GM19452 (cell line): ENCODE measurements around the gene CD164.
"Not testable (repeated sequence)": the region's sequence is repeated elsewhere in the genome, so short reads cannot be mapped to it uniquely, and the experiment has no call there.

Experiments
- ATAC-seq: cut with Tn5 transposase; IDR thresholded peaks from one replicate; pipeline ENCODE4 v1.9.1; 2021; ENCODE audit not compliant: unreplicated experiment

CD164 gene

DNA sequence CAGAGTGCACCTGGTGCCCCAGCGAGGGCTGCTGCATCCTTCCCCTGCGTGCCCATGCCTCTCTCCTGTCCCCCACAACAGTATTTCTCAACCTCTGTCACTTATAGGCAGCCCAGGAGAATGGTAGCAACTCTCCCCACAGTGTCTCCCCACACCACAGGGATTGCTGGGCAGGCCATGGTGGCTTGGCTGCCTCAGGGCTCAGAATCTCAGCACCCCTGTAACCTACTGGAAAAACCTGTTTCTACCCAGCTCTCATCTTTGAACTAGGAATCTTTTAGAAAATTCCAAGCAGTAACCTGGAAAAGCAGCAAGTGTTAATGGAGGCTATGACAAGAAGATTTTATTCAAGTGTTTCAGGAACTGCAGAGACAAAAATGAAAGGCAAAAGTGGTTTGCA, 38.0 kb downstream of the CD164 start:
- ATAC-seq = no peak

DNA sequence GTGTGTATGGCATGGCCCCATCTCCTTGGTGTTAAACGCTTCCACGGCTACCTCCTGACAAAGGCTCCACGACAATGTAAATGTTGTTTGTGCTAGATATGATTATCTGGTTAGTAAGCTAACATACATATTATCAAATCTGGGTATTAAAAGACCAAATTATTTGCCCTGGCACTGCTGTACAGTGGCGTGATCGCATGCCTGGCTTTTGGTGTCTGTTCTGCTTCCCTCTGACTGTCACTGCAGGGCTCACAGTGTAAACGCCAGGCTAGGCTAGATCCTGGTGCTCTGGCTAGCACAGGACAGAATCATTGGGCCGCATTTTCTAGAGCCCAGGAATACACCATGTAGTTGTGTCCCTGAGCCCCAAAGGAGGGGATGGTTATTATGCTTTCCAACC, 38.7 kb downstream of the CD164 start:
- no peak for ATAC-seq

DNA sequence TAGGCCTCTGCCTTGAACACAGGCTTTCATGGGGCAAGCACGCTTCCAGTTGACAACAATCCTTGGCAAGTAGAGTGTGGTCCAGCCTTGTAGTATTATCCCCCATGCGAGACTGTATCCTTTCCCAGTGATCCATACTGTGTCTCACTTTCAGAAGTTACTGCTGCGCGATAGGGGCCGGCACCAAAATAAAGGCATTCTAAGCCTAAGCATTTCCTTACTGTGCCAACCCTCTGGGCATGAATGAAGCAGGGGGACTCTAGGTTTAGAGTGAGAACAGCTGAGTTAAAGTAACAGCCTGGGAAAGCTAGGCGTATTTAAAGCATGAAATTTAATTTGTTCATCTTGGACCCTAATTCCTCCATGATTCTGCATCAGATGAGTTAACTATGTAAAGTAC, 39.4 kb downstream of the CD164 start:
- no peak for ATAC-seq

DNA sequence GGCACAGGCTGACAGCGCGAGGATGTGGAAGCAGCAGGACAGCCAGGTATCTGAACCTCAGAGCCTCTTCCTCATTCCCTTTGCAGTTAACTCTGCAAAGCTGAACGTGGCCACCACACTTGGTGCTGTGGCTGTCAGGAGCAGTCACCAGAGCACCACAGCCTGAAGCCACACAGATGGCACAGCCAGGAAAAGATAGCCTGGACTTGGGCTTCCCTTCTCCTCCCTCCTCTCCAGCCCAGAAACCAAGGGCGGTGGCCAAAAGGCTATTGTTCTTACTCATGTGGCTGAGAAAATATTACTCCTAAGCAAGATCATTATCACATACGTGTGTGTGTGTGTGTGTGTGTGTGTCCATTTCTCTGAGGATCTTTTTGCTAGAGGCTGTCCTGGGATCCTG, 39.8 kb downstream of the CD164 start:
- no peak for ATAC-seq

DNA sequence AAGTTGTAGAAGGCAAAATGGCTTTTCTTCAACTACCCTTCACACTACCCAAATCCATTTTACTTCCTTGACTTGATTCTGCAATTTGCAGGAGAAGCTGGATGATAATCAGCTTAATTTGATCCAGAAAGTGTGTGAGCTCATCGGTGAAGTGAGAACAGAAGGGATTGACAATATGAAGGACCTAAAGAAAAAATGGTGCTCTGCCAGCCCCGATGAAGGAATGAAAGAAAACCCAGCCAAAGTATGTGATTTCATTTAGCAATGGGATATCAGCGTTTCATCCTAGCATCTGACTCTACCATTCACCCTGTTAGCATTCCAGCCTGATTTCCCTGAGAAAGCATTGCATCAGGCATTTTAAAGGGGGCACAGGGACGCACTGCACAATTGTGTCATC, 41.5 kb downstream of the CD164 start:
- ATAC-seq = no peak

DNA sequence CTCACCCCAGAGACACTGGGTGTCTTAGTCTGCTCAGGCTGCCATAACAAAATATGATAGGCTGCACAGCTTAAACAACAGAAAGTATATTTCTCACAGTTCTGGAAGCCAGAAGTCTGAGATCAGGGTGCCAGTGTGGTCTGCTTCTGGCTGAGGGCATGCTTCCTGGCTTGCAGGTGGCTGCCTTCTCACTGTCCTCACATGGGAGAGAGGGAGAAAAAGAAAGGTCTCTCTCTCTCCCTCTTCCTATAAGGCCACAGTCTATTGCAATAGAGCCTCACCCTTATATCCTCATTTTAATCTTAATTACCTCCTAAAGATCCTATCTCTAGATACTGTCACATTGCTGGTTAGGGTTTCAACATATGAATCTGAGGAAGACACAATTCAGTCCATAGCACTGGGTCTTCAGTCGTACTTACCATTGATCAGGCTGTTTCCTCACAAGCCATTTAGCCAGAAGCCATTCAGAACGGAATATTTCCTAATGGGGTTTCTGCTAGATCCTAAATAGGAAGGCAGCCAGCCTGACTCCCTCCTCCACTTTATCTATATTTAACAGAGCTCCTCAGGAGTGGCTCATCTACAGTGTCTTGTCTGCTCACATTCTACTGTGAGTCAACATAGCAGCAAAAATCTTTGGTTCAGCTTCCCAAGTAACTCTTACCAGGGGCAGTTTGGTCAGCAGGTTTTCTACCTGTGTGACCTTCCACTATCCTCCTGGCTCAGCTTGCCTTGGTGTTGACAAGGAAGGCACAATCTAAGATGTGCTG, 42.2 kb downstream of the CD164 start:
- no peak for ATAC-seq

DNA sequence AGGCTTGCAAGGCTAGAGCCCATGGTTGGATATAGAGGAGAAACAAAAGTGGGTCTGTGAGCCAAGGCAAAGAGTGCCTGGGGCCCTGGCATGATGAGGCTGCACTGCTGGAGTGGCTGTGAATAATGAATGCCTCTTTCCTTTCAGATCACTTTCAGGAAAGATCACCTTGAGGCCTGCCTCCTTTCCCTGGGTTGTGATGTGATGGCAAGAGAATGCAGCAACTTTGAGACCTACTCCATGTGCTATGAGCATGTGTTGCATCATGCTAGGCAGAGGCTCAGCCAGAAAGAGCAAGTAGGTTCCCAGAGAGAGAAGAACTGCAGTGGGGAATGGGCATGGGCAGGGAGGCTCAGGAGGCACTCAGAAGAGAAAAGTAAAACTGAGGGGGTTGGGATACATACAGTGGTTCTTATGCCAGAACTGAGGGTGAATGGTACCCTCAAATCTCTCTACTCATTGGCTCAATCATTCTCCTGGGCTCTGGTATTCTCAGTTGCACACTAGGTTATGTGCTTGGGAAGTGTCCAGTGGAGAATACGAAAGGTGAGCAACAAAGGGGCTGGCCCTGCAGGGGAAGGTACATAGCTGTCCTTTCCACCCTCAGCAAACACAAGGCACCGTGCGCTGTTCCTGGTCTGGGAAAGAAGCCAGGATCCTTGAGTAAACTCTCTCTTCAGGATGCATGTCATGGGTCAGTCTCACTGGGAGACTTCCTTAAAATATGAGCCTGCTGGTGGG, 45.9 kb downstream of the CD164 start:
- no peak for ATAC-seq

DNA sequence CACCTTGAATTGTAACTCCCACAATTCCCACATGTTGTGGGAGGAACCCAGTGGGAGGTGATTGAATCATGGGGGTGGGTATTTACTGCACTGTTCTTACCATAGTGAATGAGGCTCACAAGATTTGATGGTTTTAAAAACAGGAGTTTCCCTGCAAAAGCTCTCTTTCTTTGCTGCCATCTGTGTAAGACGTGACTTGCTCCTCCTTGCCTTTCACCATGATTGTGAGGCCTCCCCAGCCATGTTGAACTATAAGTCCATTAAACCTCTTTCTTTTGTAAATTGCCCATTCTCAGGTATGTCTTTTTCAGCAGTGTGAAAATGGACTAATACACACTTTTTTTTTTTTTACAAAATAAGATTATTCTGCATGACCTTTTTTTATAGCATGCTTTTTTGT, 48.4 kb downstream of the CD164 start:
- ATAC-seq = not testable (repeated sequence)

DNA sequence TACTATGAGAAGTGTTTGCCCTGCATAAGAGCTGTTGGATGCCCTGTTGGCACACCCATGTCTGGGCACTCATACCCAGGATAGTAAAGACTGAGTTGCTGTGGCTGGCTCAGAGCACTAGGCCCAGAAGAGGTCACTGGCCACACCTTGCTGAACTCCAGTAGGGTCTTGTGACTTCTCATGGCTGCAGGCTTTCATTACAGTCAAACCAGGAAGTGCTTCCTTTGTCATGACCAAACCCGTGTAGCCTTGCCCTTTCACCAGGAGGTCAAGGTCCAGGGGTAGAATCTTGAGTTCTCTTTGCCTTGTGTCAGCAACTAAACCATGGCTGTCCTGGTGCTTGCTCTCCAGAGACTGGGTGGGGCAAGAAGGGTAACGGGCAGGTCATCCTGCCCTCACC, 49.5 kb downstream of the CD164 start:
- ATAC-seq = no peak

DNA sequence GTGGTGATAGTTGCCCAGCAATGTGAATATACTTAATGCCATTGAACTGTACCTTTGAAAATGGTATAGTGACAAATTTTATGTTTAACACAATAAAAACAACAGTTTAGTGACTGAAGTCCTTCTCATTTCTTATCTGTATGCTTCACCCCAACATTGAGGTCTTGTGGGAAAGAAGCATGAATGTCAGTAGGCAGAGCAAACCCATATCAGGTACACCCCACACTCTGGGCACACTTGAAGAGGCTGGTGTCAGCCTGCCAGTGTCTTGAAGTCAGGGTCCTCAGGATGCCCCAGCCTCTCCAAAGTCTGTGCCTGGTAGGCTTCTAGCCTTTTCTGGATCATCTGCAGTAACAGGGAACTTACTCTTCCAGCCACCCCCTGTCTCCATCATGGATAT, 51.2 kb downstream of the CD164 start:
- ATAC-seq = no peak

DNA sequence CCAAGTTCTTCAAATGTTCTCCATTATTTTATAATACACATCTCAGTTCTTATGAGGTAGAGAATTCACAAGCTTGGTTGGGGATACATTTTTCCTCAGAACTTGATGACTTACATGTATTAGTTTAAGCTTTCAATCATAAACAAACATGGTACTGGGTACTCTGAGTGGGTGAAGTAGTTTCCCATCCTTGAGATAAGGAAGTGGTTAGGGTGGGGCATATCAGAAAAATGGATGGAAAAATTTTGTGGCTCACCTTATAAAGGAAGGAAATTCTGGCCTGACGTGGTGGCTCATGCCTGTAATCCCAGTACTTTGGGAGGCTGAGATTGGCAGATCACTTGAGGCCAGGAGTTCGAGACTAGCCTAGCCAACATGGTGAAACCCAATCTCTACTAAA, 52.0 kb downstream of the CD164 start:
- no peak for ATAC-seq

DNA sequence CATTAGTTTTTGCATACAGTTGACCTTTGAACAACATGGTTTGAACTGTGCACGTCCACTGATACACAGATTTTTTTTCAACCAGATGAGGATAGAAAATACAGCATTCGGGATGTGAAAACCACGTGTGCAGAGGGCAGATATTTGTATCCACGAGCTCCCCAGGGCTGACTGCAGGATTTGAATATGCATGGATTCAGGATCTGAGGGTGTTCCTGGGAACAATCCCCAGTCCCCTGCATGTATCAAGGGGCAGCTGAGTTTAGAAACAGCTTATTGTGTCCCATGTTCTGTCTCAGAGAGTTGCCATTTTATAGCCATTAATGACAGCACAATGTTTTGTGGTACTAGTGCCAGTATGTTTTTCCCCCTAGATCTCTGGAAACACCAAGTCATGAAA, 53.6 kb downstream of the CD164 start:
- no peak for ATAC-seq

DNA sequence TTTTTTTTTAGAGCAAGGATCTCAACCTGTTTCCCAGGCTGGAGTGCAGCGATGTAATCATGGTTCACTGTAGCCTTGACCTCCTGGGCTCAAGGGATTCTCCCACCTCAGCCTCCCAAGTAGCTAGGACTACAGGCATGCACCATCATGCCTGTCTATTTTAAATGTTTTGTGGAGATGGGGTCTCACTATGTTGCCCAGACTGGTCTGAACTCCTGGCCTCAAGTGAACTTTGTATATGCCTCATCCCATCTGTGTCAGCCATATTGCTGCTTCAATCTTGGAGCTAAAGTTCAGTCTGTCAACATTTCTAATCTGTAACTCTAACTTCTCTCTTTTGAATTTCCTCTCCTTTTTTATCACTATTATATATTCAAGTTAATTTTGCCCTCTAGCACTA, 54.3 kb downstream of the CD164 start:
- no peak for ATAC-seq

DNA sequence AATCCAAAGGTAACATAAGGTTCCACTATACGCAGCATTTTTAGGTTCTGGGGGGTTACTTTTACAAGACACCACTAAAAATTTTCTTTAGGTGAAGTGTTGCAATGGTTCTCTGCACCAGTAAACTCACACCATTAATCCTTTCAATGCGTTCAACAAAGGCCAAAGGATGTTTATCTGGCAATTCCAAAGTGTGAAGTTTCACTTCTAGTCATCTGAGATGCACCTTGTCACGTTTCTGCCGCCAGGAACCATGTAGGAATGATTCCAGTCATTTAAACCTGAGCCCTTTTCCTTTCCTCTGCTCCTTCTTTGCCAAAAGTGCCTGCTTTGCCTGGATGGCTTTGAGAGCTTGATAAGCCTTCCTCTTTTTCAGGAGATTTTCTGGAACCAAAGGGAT, 54.8 kb downstream of the CD164 start:
- no peak for ATAC-seq

DNA sequence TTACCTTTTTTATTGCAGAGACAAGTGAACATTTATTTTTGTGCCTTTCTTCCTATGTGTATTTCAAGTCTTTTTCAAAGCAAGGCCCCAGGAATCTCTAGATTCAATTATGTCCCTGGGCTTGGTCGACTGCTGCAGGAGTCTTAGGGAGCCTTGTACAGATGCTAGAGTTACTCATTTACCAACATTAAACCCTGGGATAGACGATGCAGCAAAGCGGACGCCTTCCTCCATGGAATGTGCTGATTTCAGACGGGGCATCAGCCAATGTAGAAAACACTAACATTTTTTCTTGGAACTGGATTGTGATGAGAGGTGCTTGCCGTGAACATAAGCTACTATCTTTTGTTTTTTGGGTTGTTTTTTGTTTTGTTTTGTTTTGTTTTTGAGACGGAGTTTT, 55.9 kb downstream of the CD164 start:
- no peak for ATAC-seq

DNA sequence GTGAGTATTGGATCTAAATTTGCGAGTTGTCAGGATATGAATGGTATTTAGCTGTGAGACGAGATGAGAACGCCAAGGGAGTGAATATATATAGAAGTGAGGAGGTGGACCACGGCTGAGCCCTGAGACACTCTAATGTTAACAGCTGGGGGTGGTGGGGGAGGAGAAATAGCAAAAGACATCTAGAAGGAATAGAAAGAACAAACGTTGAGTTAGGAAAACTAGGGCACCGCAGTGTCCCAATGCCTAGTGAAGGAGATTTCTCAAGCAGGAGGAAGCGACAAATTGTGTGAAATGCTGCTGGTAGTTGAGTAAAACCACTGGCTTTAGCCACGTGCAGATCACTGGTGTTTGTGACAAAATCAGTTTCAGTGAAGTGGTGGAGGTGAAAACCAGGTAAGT, 56.9 kb downstream of the CD164 start:
- ATAC-seq = no peak

DNA sequence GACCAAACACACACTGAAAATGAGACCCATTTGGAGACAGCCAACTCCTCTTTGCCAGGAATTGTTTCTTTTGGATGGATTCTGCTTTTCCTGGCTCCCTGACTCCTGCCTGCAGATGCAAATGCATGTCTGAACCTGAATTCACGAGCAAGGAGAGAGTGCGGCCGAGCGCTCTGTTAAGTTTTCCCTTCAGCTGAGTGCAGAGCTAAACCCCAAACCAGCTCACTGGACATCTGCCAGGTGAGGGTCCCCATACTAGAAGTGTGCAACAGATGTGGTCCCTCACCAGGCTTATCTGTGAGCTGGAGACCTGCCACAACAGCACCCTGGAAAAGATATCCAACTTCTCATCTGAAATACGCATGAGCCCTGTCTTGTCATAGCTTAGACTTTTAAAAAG, 59.0 kb downstream of the CD164 start:
- ATAC-seq = no peak

DNA sequence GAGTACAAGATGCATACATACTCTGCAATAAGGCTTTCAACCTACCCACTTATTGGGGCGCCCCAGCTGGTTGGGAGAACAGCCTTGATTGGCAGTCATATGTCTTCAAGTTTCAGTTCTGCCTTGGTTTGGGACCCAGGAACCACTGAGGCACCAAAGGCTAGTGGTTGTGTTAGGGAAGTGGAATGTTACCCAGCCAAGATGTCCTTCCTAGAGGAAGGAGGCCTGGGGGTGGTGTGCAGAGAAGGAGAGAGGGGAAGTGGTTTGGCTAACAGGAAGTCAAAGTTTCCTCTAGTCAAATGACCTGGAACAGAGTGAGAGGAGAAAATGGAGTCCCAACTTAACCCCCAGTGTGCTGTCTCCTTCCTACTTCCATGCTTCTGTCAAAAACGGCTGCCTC, 59.4 kb downstream of the CD164 start:
- peak; percentile 59 for ATAC-seq

DNA sequence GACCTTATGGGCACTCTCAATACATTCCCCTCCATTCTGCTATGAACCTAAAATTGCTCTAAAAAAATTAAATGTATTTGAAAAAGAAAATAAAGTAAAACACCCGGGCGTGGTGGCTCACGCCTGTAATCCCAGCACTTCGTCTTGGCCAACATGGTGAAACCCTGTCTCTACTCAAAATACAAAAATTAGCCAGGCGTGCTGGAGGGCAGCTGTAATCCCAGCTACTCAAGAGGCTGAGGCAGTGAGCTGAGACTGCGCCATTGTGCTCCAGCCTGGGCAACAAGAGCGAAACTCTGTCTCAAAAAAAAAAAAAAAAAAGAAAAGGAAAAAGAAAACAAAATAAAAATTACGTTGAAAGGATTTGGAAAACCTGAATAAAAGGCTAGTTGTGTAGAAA, 60.5 kb downstream of the CD164 start:
- ATAC-seq = no peak

DNA sequence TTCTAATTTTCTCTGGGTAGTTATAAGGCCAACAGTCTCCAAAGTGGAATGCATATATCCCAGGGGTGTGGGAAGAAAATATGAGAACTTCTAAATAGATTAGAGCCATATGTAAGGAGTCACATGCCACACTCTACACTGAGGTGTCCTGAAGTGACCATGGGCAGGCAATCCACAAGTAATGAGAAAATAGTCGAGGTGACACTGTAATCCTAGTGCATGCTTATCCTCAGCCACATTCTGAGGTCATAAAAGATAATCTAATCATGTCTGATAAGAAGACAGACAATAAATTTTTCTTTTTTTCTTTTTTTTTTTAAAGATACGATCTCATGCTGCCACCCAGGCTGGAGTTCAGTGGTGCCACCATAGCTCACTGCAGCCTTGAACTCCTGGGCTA, 62.2 kb downstream of the CD164 start:
- no peak for ATAC-seq

DNA sequence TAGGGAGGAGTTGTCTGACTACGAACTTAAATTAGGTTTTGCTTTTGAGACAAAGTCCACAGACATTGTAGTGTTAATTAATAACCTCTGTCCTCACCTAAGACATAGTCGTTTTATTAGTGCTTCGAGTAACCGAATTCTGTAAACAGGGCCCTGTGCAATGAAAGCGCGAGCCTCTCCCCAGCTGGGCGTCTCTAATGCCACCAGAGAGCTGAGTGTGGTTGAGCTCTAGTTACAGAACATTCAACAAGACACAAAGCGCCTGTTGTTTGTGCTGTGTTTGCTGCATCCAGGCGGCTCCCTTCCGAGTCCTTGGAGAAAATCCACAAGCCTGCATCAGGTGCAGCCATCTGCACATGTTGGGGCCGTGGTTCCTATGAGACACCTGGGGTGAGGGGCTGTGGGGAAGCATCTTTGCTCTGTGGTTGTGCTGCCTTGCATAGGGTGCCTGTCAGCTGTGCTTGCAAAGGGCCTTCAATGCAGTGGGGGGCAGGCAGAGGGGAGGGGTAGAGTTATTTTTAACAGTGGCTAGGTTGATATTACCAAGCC, 63.9 kb downstream of the CD164 start:
- peak; percentile 67 for ATAC-seq

DNA sequence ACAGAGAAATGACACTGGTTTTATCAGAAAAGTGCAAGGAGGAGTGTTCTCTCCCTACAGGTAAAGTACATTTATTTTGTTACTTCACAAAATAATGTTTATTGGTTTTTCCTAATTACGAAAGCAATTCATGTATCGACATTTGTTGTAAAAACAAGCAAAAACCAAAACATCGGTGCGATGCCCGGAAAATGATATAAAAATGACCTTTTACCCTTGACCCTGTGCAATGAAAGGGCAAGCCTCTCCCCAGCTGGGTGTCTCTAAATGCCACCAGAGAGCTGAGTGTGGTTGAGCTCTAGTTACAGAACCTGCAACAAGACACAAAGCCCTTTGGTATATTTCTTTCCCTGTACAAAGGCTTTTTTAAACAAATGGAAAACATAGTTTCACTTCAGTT, 65.4 kb downstream of the CD164 start:
- ATAC-seq = no peak
